Memory B cell (primary cell): ENCODE measurements around the gene FOXK2.
"Not testable (repeated sequence)": the region's sequence is repeated elsewhere in the genome, so short reads cannot be mapped to it uniquely, and the experiment has no call there.

ENCODE experiments used
- ATAC-seq: fragments of 150-1000 bp; cut with Tn5 transposase; 2 replicates; pipeline ENCODE4 v1.10.0; 2021; ENCODE audit warnings: low read depth, mild to moderate bottlenecking, moderate library complexity
- DNase-seq, 2 donors: peaks; one replicate each; pipeline ENCODE4 v3.0.0; 2022; ENCODE audit warnings: low spot score in 2 of 2
- H3K27ac Mint-ChIP-seq: one replicate; pipeline ENCODE4 v1.8.0; 2022; ENCODE audit warnings: mild to moderate bottlenecking, moderate library complexity, mixed read lengths
- H3K27me3 Mint-ChIP-seq: one replicate; pipeline ENCODE4 v1.8.0; 2022; ENCODE audit warnings: mixed read lengths
- H3K36me3 Mint-ChIP-seq: one replicate; pipeline ENCODE4 v1.8.0; 2022; ENCODE audit warnings: mild to moderate bottlenecking, mixed read lengths
- H3K4me1 Mint-ChIP-seq: one replicate; pipeline ENCODE4 v1.8.0; 2022; ENCODE audit warnings: mixed read lengths
- H3K4me3 Mint-ChIP-seq: one replicate; pipeline ENCODE4 v1.8.0; 2022; ENCODE audit warnings: mild to moderate bottlenecking, moderate library complexity, mixed read lengths
- H3K9me3 Mint-ChIP-seq: one replicate; pipeline ENCODE4 v1.8.0; 2022; ENCODE audit warnings: mixed read lengths

The FOXK2 gene

DNA sequence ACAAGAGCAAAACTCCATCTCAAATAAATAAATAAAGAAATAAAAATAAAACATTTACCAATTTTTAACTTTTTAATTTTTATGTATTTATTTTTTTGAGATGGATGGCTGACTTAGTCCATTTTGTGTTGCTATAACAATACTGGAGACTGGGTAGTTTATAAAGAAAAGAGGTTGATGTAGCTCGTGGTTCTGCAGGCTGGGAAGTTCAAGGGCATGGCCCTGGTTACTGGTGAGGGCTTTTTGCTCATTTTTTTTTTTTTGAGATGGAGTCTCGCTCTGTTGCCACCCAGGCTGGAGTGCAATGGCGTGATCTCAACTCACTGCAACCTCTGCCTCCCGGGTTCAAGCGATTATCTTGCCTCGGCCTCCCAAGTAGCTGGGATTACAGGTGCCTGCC is 14.2 kb upstream of the FOXK2 start:
- Mint-ChIP-seq H3K27me3 (no peaks in the 10 kb centered on the region), H3K4me3 (no peak overlapping the region), H3K36me3 (no peaks in the 10 kb centered on the region), H3K9me3 (no peaks in the 10 kb centered on the region), H3K4me1 (peaks cover 11% of the 10 kb centered on the region), H3K27ac (no peak overlapping the region)
- ATAC-seq = no peak
- no peak for DNase-seq

DNA sequence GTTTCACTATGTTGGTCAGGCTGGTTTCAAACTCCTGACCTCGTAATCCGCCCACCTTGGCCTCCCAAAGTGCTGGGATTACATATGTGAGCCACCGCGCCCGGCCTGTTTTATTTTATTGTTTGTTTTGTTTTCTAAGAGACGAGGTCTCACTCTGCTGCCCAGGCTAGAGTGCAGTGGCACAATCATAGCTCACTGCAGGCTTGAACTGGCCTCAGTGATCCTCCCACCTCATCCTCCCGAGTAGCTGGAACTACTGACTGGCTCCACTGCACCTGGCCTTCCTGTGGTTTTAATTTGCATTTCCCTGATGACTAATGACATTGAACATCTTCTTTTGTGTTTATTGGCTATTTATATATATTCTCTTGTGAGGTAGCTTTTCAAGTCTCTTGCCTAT is 13.1 kb upstream of the FOXK2 start:
- H3K9me3 Mint-ChIP-seq, H3K27me3 Mint-ChIP-seq, H3K36me3 Mint-ChIP-seq: not testable (repeated sequence)
- H3K4me3 Mint-ChIP-seq = peak overlapping the region; percentile 42
- peak overlapping the region; percentile 89 for H3K27ac Mint-ChIP-seq
- DNase-seq = peak; percentile 36 to 53
- ATAC-seq = peak; percentile 99
- H3K4me1 Mint-ChIP-seq = peaks cover 11% of the 10 kb centered on the region

- no peaks in the 10 kb centered on the region for H3K9me3 Mint-ChIP-seq
- no peak for DNase-seq
- no peaks in the 10 kb centered on the region for H3K27me3 Mint-ChIP-seq
These were observed 11.8 kb upstream of the FOXK2 start for GRCh38 chr17:82507631-82508175.

GRCh38 chr17:82511642-82512041 is 7.9 kb upstream of the FOXK2 start:
- not testable (repeated sequence) for H3K4me1 Mint-ChIP-seq, ATAC-seq, H3K9me3 Mint-ChIP-seq, DNase-seq, H3K27me3 Mint-ChIP-seq, H3K27ac Mint-ChIP-seq, H3K4me3 Mint-ChIP-seq, H3K36me3 Mint-ChIP-seq

More at GRCh38 chr17:82507631-82508175, 11.8 kb upstream of the FOXK2 start:
- Mint-ChIP-seq H3K4me1 (peaks cover 11% of the 10 kb centered on the region), H3K4me3 (peak overlapping the region; percentile 40), H3K36me3 (no peaks in the 10 kb centered on the region), H3K27ac (peak overlapping the region; percentile 36)
- no peak for ATAC-seq

GRCh38 chr17:82513864-82514263 is 5.7 kb upstream of the FOXK2 start:
- H3K4me3 Mint-ChIP-seq, H3K9me3 Mint-ChIP-seq, DNase-seq, H3K4me1 Mint-ChIP-seq, H3K36me3 Mint-ChIP-seq, ATAC-seq, H3K27me3 Mint-ChIP-seq, H3K27ac Mint-ChIP-seq: not testable (repeated sequence)

GRCh38 chr17:82517230-82517865 is 2.2 kb upstream of the FOXK2 start:
- Mint-ChIP-seq H3K27ac (no peak overlapping the region), H3K27me3 (no peaks in the 10 kb centered on the region), H3K4me1 (peaks cover 8% of the 10 kb centered on the region), H3K36me3 (no peaks in the 10 kb centered on the region), H3K4me3 (no peak overlapping the region), H3K9me3 (no peaks in the 10 kb centered on the region)
- ATAC-seq (no peak), DNase-seq (no peak)

- ATAC-seq = peak; percentile 24
- H3K27ac Mint-ChIP-seq = peak overlapping the region; percentile 91
- H3K36me3 Mint-ChIP-seq = no peaks in the 10 kb centered on the region
- no peaks in the 10 kb centered on the region for H3K9me3 Mint-ChIP-seq
- no peaks in the 10 kb centered on the region for H3K27me3 Mint-ChIP-seq
- DNase-seq = peak; percentile 26 to 56
- H3K4me1 Mint-ChIP-seq = peaks cover 16% of the 10 kb centered on the region
- H3K4me3 Mint-ChIP-seq = peak overlapping the region; percentile 96
These were observed 705 bp downstream of the FOXK2 start for GRCh38 chr17:82519971-82520903.

GRCh38 chr17:82524540-82524939 is 5.0 kb downstream of the FOXK2 start:
- Mint-ChIP-seq H3K36me3 (no peaks in the 10 kb centered on the region), H3K27ac (peak overlapping the region; percentile 48), H3K9me3 (no peaks in the 10 kb centered on the region), H3K27me3 (no peaks in the 10 kb centered on the region), H3K4me1 (peaks cover 36% of the 10 kb centered on the region), H3K4me3 (no peak overlapping the region)
- no peak for DNase-seq
- ATAC-seq = no peak

GRCh38 chr17:82525712-82526111 is 6.2 kb downstream of the FOXK2 start:
- H3K4me1 Mint-ChIP-seq = peaks cover 34% of the 10 kb centered on the region
- no peak for DNase-seq
- peak overlapping the region; percentile 0 for H3K27ac Mint-ChIP-seq
- ATAC-seq = no peak
- H3K4me3 Mint-ChIP-seq = no peak overlapping the region
- H3K9me3 Mint-ChIP-seq = no peaks in the 10 kb centered on the region
- H3K27me3 Mint-ChIP-seq = no peaks in the 10 kb centered on the region
- H3K36me3 Mint-ChIP-seq = no peaks in the 10 kb centered on the region

DNA sequence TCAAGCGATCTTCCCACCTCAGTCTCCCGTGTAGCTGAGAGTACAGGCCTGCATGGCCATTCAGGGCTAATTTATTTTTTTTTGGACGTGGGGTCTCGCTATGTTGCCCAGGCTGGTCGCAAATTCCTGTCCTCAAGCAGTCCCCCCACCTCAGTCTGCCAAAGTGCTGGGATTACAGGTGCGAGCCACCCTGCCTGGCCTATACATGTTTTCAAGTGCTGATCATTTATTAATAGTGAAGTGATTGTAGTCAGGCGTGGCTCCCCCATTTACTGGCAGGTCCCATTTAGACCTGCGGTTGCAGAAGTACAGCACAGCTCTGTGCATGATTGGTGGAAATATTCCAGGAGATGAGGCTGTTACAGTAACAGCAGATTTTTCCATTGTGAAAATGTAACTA is 8.4 kb downstream of the FOXK2 start:
- DNase-seq = no peak
- no peak overlapping the region for H3K27ac Mint-ChIP-seq
- H3K27me3 Mint-ChIP-seq = no peaks in the 10 kb centered on the region
- H3K36me3 Mint-ChIP-seq = no peaks in the 10 kb centered on the region
- no peak overlapping the region for H3K4me3 Mint-ChIP-seq
- H3K9me3 Mint-ChIP-seq = no peaks in the 10 kb centered on the region
- peaks cover 38% of the 10 kb centered on the region for H3K4me1 Mint-ChIP-seq
- ATAC-seq = no peak

DNA sequence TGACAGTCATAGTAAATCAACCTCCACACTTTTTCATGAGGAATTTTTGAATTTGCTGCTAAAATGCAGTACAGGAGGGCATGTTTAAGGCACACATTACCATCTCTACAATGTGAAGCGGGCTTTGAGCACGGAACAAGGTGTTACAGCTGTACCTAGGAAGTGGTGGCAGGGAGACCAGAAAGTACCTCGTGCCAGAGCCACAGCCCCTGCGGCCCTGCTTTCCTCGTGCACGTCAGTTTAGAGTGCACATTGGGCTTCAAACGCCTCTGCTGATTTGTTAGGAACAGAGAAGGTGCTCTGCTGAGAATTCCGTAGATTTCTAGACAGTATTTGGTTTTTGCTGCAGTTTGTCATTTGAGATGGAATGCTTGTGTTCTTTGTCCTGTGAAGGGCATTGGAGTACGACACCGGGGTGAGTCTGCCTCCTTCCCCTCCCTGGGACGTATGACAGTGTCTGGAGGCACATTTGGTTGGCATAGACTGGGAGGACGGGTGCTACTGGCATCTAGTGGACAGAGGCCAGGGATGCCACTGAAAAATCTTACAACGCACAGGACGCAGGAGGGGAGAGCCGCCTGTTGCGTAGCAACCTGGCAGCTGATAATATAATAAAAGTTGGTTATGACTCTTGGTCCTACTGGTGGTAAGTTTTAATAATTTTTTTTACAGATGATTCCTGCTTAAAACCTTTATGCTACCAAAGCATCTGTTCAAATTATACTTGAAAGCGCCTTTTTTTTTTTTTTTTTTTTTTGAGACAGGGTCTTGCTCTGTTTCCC is 9.1 kb downstream of the FOXK2 start:
- Mint-ChIP-seq H3K4me3 (no peak overlapping the region), H3K27me3 (no peaks in the 10 kb centered on the region), H3K27ac (no peak overlapping the region), H3K36me3 (no peaks in the 10 kb centered on the region), H3K9me3 (no peaks in the 10 kb centered on the region), H3K4me1 (peaks cover 36% of the 10 kb centered on the region)
- DNase-seq = no peak
- peak; percentile 49 for ATAC-seq

- Mint-ChIP-seq H3K27ac (no peak overlapping the region), H3K36me3 (peaks cover 3% of the 10 kb centered on the region), H3K9me3 (no peaks in the 10 kb centered on the region), H3K4me1 (peaks cover 33% of the 10 kb centered on the region), H3K27me3 (no peaks in the 10 kb centered on the region), H3K4me3 (no peak overlapping the region)
- ATAC-seq (no peak), DNase-seq (no peak)
These were observed 10.4 kb downstream of the FOXK2 start for GRCh38 chr17:82529914-82530300.

GRCh38 chr17:82531431-82531881 is 11.9 kb downstream of the FOXK2 start:
- H3K4me3 Mint-ChIP-seq = no peak overlapping the region
- no peak for DNase-seq

GRCh38 chr17:82534401-82534812 is 14.9 kb downstream of the FOXK2 start:
- DNase-seq (no peak), ATAC-seq (no peak)
- Mint-ChIP-seq H3K27me3 (no peaks in the 10 kb centered on the region), H3K4me1 (peaks cover 35% of the 10 kb centered on the region), H3K9me3 (no peaks in the 10 kb centered on the region), H3K27ac (no peak overlapping the region), H3K36me3 (peaks cover 7% of the 10 kb centered on the region), H3K4me3 (no peak overlapping the region)

More at GRCh38 chr17:82531431-82531881, 11.9 kb downstream of the FOXK2 start:
- ATAC-seq = no peak
- peaks cover 35% of the 10 kb centered on the region for H3K4me1 Mint-ChIP-seq
- H3K27me3 Mint-ChIP-seq = no peaks in the 10 kb centered on the region
- no peaks in the 10 kb centered on the region for H3K9me3 Mint-ChIP-seq
- H3K27ac Mint-ChIP-seq = peak overlapping the region; percentile 52
- H3K36me3 Mint-ChIP-seq = peaks cover 6% of the 10 kb centered on the region
